Mucosa of descending colon (tissue), 3 donors: ENCODE results near the gene SPATA19. TPM values are rescaled to one million over a fixed set of nuclear protein-coding genes. Genes with fewer than 3 reads are reported as not detected.
"Not testable (repeated sequence)": the region's sequence is repeated elsewhere in the genome, so short reads cannot be mapped to it uniquely, and the experiment has no call there.

Source experiments
- ATAC-seq: fragments of 200-7000 bp; cut with Tn5 transposase; one replicate; pipeline ENCODE4 v1.9.1; 2020; ENCODE audit warnings: mild to moderate bottlenecking, moderate library complexity
- DNase-seq, 3 donors: peaks; one replicate each; pipeline ENCODE4 v3.0.0-alpha.2; 2020
- H3K36me3 ChIP-seq: fragments of 200-600 bp; one replicate; pipeline ENCODE4 v1.8.0; 2021; ENCODE audit warnings: low read depth, mild to moderate bottlenecking
- H3K4me1 ChIP-seq: fragments of 200-600 bp; one replicate; pipeline ENCODE4 v1.8.0; 2021; ENCODE audit warnings: low read depth, mild to moderate bottlenecking
- H3K4me3 ChIP-seq: fragments of 200-600 bp; one replicate; pipeline ENCODE4 v1.8.0; 2021; ENCODE audit warnings: mild to moderate bottlenecking
- H3K9me3 ChIP-seq: fragments of 200-600 bp; one replicate; pipeline ENCODE4 v1.8.0; 2021; ENCODE audit warnings: mild to moderate bottlenecking
- CTCF ChIP-seq: fragments of 200-600 bp; IDR thresholded peaks from one replicate; pipeline ENCODE4 v1.8.0; 2022; ENCODE audit warnings: antibody characterized with exemption, mild to moderate bottlenecking
- intact Hi-C, 2 donors: fragments of 100-400 bp; cut with DNase I in 1 of 2; cut with micrococcal nuclease in 1 of 2; formaldehyde crosslinking; loops; one replicate each; pipeline versions ENCODE4 v1.11.0 to v1.11.1; 2022; cut with DNase I, micrococcal nuclease
- total RNA-seq, 3 donors: library from RNA; stranded (reverse); fragmentation: NEBNext Ultra II Directional in 2 of 3; extraction: Animal tissue kit (Norgen Biotek cat#: 25700) in 2 of 3; gene quantifications; one replicate each; pipeline versions ENCODE4 v1.2.1 to v1.2.4, GENCODE V29; 2021 to 2023
- donor health status: DM: no; HTN: no; CAD: no; lungs with moderate emphysema.
- donor health status: DM: no; HTN: no; CAD: no.
- donor health status: DM: no; HTN: yes; CAD: no.

Gene SPATA19
- total RNA-seq, 3 donors from 2014 or later, result not detected

- no peak for DNase-seq
- Histone ChIP-seq H3K36me3 (no peaks in the 10 kb centered on the region), H3K9me3 (no peaks in the 10 kb centered on the region), H3K4me3 (no peak overlapping the region), H3K4me1 (no peaks in the 10 kb centered on the region)
- intact Hi-C loops, result no loop called here
- TF ChIP-seq CTCF, result no peak
- ATAC-seq, result no peak
Observed at GRCh38 chr11:133865466-133865865, 20.2 kb upstream of the SPATA19 start.

GRCh38 chr11:133864756-133865155 lies 19.4 kb upstream of the SPATA19 start:
- H3K9me3 ChIP-seq, result no peaks in the 10 kb centered on the region
- DNase-seq, result no peak
- ATAC-seq, result no peak
- no peak overlapping the region for H3K4me3 ChIP-seq
- no peak for TF ChIP-seq CTCF
- H3K36me3 ChIP-seq, result no peaks in the 10 kb centered on the region
- intact Hi-C loops, result no loop called here
- no peaks in the 10 kb centered on the region for H3K4me1 ChIP-seq

- TF ChIP-seq CTCF, result no peak
- Histone ChIP-seq H3K36me3 (no peaks in the 10 kb centered on the region), H3K4me1 (no peaks in the 10 kb centered on the region), H3K9me3 (no peaks in the 10 kb centered on the region), H3K4me3 (no peak overlapping the region)
- DNase-seq (no peak), ATAC-seq (no peak)
- intact Hi-C loops, result no loop called here
Observed at GRCh38 chr11:133860151-133860550, 14.8 kb upstream of the SPATA19 start.

GRCh38 chr11:133854330-133854960 lies 9.1 kb upstream of the SPATA19 start:
- DNase-seq, H3K4me3 ChIP-seq, ATAC-seq, intact Hi-C loops, H3K4me1 ChIP-seq, H3K36me3 ChIP-seq, H3K9me3 ChIP-seq: not testable (repeated sequence)

GRCh38 chr11:133844217-133844616 lies 1.1 kb downstream of the SPATA19 start:
- Histone ChIP-seq H3K4me3 (no peak overlapping the region), H3K9me3 (no peaks in the 10 kb centered on the region), H3K36me3 (no peaks in the 10 kb centered on the region), H3K4me1 (no peaks in the 10 kb centered on the region)
- intact Hi-C loops, result no loop called here
- ATAC-seq (no peak), DNase-seq (no peak)
- TF ChIP-seq CTCF, result no peak

- no peaks in the 10 kb centered on the region for H3K4me1 ChIP-seq
- no peak for TF ChIP-seq CTCF
- no peaks in the 10 kb centered on the region for H3K36me3 ChIP-seq
- intact Hi-C loops, result no loop called here
- ATAC-seq (no peak), DNase-seq (no peak)
- H3K9me3 ChIP-seq, result no peaks in the 10 kb centered on the region
- no peak overlapping the region for H3K4me3 ChIP-seq
Observed at GRCh38 chr11:133843454-133843987, 1.8 kb downstream of the SPATA19 start.
